ENCODE results near the gene LSM5. TPM values are rescaled to one million over a fixed set of nuclear protein-coding genes. Genes with fewer than 3 reads are reported as not detected.

The LSM5 gene
- total RNA-seq, 1 experiment from 2014 or later = 81.0 TPM

DNA sequence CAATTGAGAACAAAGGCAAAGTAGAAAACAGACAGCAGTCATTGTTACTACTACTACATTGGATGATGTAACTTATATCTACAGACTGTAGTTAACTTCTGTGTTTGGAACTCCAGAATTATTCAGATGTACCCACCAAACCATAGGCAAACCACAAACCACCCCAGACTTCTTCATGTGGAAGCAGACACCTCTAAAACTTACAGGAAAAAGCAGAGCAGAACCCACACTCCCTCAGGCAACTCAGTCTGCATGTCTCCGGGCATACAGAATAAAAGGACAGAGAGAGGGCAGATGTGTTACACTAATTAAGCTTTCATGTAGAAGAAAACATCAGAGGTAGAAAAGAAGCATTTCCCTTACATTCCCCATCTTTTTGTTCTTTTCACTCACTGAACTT, 9.0 kb downstream of the LSM5 start:
- Histone ChIP-seq H3K79me2 (ENCODE audit: insufficient read depth, low read length) (no peaks in the 10 kb centered on the region), H3K4me3 (replicated peaks in 1 of 2; ENCODE audit: low read depth in 1 of 2, low read length in 2 of 2) (no peak overlapping the region), H3K9ac (ENCODE audit: low read length) (no peak overlapping the region), H2AFZ (ENCODE audit: low read depth, low read length, poor library complexity, severe bottlenecking) (no peak overlapping the region), H3K36me3 (ENCODE audit: control insufficient read depth in 1 of 2, insufficient read depth in 2 of 2, low read length in 2 of 2) (peaks cover 3 to 5% of the 10 kb centered on the region in 2 experiments; a peak in 3 of 4 replicates), H3K4me2 (ENCODE audit: low read length) (no peak overlapping the region), H3K9me2 (ENCODE audit: insufficient read depth) (no peaks in the 10 kb centered on the region), H3K27me3 (ENCODE audit: insufficient read depth, low read length) (no peaks in the 10 kb centered on the region), H4K20me1 (ENCODE audit: insufficient read depth) (no peaks in the 10 kb centered on the region), H3K4me1 (ENCODE audit: control insufficient read depth in 1 of 2, insufficient read depth in 2 of 2, low read length in 2 of 2) (no peaks in the 10 kb centered on the region), H3K9me3 (ENCODE audit: control insufficient read depth in 1 of 2, insufficient read depth in 1 of 2, low read depth in 1 of 2, low read length in 2 of 2) (no peaks in the 10 kb centered on the region), H3K27ac (ENCODE audit: low read depth, low read length) (no peak overlapping the region)
- TF ChIP-seq YY1 (IDR thresholded peaks at IDR 0.05; ENCODE audit: extremely low read depth, insufficient replicate concordance, low read depth, low read length) (no peak), POLR2A (IDR thresholded peaks at IDR 0.05; ENCODE audit: borderline replicate concordance, extremely low read depth, insufficient read depth, insufficient read length) (no peak), EGR1 (IDR thresholded peaks at IDR 0.05; ENCODE audit: low read depth) (no peak), SIN3A (IDR thresholded peaks at IDR 0.05; ENCODE audit: low read depth) (no peak), RAD21 (IDR thresholded peaks at IDR 0.05; ENCODE audit: low read depth) (no peak), EZH2phosphoT487 (IDR thresholded peaks at IDR 0.05; ENCODE audit: borderline replicate concordance) (no peak), ELF1 (IDR thresholded peaks at IDR 0.05; ENCODE audit: borderline replicate concordance, low read depth) (no peak), FOSL1 (IDR thresholded peaks at IDR 0.05; ENCODE audit: low read depth) (no peak), JUND (IDR thresholded peaks at IDR 0.05) (no peak), TCF7L2 (IDR thresholded peaks at IDR 0.05; ENCODE audit: borderline replicate concordance, extremely low read depth, insufficient read depth, insufficient read length) (no peak), CBX3 (IDR thresholded peaks at IDR 0.05; ENCODE audit: low read depth) (no peak), SP1 (IDR thresholded peaks at IDR 0.05; ENCODE audit: low read depth) (no peak), SRF (IDR thresholded peaks at IDR 0.05; ENCODE audit: low read depth) (no peak), POLR2AphosphoS5 (IDR thresholded peaks at IDR 0.05; ENCODE audit: low read depth, low read length) (no peak), EZH2 (IDR thresholded peaks at IDR 0.05) (no peak)
- TF ChIP-seq, protein P1, sequence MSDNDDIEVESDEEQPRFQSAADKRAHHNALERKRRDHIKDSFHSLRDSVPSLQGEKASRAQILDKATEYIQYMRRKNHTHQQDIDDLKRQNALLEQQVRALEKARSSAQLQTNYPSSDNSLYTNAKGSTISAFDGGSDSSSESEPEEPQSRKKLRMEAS (IDR thresholded peaks at IDR 0.05) = no peak
- TF ChIP-seq, protein P2, sequence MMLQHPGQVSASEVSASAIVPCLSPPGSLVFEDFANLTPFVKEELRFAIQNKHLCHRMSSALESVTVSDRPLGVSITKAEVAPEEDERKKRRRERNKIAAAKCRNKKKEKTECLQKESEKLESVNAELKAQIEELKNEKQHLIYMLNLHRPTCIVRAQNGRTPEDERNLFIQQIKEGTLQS (IDR thresholded peaks at IDR 0.05) = no peak
- TF ChIP-seq, protein P3, sequence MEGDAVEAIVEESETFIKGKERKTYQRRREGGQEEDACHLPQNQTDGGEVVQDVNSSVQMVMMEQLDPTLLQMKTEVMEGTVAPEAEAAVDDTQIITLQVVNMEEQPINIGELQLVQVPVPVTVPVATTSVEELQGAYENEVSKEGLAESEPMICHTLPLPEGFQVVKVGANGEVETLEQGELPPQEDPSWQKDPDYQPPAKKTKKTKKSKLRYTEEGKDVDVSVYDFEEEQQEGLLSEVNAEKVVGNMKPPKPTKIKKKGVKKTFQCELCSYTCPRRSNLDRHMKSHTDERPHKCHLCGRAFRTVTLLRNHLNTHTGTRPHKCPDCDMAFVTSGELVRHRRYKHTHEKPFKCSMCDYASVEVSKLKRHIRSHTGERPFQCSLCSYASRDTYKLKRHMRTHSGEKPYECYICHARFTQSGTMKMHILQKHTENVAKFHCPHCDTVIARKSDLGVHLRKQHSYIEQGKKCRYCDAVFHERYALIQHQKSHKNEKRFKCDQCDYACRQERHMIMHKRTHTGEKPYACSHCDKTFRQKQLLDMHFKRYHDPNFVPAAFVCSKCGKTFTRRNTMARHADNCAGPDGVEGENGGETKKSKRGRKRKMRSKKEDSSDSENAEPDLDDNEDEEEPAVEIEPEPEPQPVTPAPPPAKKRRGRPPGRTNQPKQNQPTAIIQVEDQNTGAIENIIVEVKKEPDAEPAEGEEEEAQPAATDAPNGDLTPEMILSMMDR (IDR thresholded peaks at IDR 0.05 in 2 of 3, conservative IDR thresholded peaks at IDR 0.05 in 1 of 3; ENCODE audit: borderline replicate concordance in 1 of 3, insufficient read depth in 1 of 3, low read depth in 2 of 3, low read length in 2 of 3) = no peak
- RAD21 ChIA-PET (ENCODE audit: low non-redundant PET in 1 of 2, low total read pairs in 2 of 2, uncharacterized antibody in 2 of 2, unreplicated experiment in 2 of 2) = no interaction called here
- CTCF ChIA-PET = interaction anchor here (4.2 kb wide), 1 partner anchor 270 kb away, joined by 47 read pairs; no protein-coding TSS in a partner anchor
- no TSS peak for BruUV-seq (replicated peaks)
- intact Hi-C loops (cut with micrococcal nuclease) = no loop called here
- POLR2A ChIA-PET = no interaction called here
- ATAC-seq = no peak
- no peak for DNase-seq (ENCODE audit: low read depth, low spot score)

Measured in HCT116 (cell line).